Smooth muscle cell of trachea (primary cell): ENCODE data around the gene CNTN3. TPM values are rescaled to one million over a fixed set of nuclear protein-coding genes. Genes with fewer than 3 reads are reported as not detected.

ENCODE experiments used
- total RNA-seq: library from RNA; depleted of rRNA; stranded (reverse); fragments of >200 nt; gene quantifications from 2 replicates; pipeline ENCODE4 v1.2.1, GENCODE V29; 2014

Gene CNTN3
- 1.7 and 3.0 TPM in 2 replicates for total RNA-seq

DNA sequence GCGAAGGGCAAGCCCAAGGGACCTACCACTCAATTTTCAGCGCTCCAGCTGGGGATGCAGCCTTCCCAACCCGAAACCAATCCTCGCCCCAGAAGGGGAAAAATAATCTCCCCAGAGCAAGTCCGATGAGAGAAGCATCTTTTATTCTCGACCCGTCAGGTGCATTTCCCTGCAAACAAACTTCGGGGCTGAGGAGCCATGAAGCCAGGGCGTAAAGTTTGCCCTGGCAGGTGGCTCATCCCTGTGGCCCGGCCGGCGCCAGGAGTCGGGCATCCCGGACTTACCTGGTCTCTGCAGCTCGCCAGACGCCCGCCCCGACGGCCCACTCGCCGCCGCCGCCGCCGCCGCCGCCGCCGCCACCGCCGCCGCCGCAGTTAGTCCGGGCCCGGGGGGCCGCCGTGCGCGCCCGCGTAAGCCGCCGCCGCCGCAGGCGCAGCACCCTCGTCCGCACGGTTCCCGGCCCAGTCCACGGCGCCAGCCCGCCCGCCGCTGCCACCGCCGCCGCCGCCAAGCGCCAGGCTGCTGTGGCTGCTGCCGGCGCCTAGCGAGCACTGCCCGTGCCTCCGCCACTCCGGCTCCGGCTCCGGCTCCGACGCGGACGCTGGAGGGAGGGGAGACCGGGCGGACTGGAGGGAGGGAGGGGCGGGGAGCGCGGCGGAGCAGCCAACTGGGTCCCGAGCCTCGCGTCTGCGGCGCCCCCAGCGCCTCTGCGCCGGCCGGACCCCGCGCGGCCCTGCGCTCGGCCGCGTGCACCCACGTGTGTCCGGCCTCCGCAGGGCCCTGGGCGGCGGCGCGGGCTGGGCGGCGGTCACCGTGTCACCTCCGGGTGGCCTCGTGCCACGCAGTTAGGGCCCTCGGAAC lies at the start of gene CNTN3:
TSS of gene CNTN3 (minus strand) at position 553 of the 861 bp plus-strand sequence. CDS start 93,547 bp downstream, outside the sequence.

